GM12878 (cell line): ENCODE data around the gene ADGRB2.

Experiments
- CEBPB ChIP-seq, 2 experiments: fragments of 150-350 bp in 1 of 2; IDR thresholded peaks; 2 replicates each; pipeline ENCODE4 v1.6.1; 2012 to 2014; ENCODE audit warnings: low read depth in 2 of 2, low read length in 2 of 2, borderline replicate concordance in 1 of 2, inconsistent platforms in 1 of 2
- CHD2 ChIP-seq: IDR thresholded peaks from 2 replicates; pipeline ENCODE4 v1.6.1; 2011; ENCODE audit warnings: low read depth, low read length, improper control_type of control experiment, borderline replicate concordance
- EP300 ChIP-seq, 2 experiments: fragments of 150-350 bp in 1 of 2; IDR thresholded peaks; 2 replicates each; pipeline ENCODE4 v1.6.1; 2011 to 2012; ENCODE audit warnings: low read depth in 2 of 2, low read length in 2 of 2, borderline replicate concordance in 1 of 2, improper control_type of control experiment in 1 of 2, inconsistent platforms in 1 of 2; ENCODE audit not compliant: control insufficient read depth in 1 of 2
- IRF4 ChIP-seq: IDR thresholded peaks from 2 replicates; pipeline ENCODE4 v1.6.1; 2011; ENCODE audit warnings: low read depth, low read length
- POLR2A ChIP-seq: IDR thresholded peaks from 2 replicates; pipeline ENCODE4 v1.6.1; 2011; ENCODE audit warnings: low read depth, mild to moderate bottlenecking, low read length
- SIN3A ChIP-seq: IDR thresholded peaks from 2 replicates; pipeline ENCODE4 v1.6.1; 2012; ENCODE audit warnings: low read depth, low read length, improper control_type of control experiment
- SMAD1 ChIP-seq: fragments of 450-650 bp; IDR thresholded peaks from 2 replicates; pipeline ENCODE4 v1.6.1; 2018; ENCODE audit warnings: mild to moderate bottlenecking, low read depth; ENCODE audit not compliant: partially characterized antibody
- TBL1XR1 ChIP-seq: IDR thresholded peaks from 2 replicates; pipeline ENCODE4 v1.6.1; 2012; ENCODE audit warnings: low read depth, low read length, improper control_type of control experiment
- TF ChIP-seq, protein P1 (sequence below): fragments of 450-650 bp; IDR thresholded peaks from 2 replicates; pipeline ENCODE4 v1.6.1; 2018; ENCODE audit warnings: borderline replicate concordance, mild to moderate bottlenecking; ENCODE audit not compliant: partially characterized antibody
- TF ChIP-seq, protein P2 (sequence below): IDR thresholded peaks from 2 replicates; pipeline ENCODE4 v1.6.1; 2012; ENCODE audit warnings: low read depth, low read length, improper control_type of control experiment
- TF ChIP-seq, protein P3 (sequence below), 3 experiments: IDR thresholded peaks in 2 of 3; conservative IDR thresholded peaks in 1 of 3; 2 replicates each; pipeline ENCODE4 v1.5.1; 2011; ENCODE audit warnings: low read depth in 3 of 3, low read length in 3 of 3, mild to moderate bottlenecking in 3 of 3, control low read depth in 2 of 3, moderate library complexity in 2 of 3, inconsistent platforms in 1 of 3, mixed read lengths in 1 of 3; ENCODE audit not compliant: control insufficient read depth in 2 of 3, insufficient read depth in 1 of 3; ENCODE audit errors: extremely low read depth in 1 of 3

DNA sequence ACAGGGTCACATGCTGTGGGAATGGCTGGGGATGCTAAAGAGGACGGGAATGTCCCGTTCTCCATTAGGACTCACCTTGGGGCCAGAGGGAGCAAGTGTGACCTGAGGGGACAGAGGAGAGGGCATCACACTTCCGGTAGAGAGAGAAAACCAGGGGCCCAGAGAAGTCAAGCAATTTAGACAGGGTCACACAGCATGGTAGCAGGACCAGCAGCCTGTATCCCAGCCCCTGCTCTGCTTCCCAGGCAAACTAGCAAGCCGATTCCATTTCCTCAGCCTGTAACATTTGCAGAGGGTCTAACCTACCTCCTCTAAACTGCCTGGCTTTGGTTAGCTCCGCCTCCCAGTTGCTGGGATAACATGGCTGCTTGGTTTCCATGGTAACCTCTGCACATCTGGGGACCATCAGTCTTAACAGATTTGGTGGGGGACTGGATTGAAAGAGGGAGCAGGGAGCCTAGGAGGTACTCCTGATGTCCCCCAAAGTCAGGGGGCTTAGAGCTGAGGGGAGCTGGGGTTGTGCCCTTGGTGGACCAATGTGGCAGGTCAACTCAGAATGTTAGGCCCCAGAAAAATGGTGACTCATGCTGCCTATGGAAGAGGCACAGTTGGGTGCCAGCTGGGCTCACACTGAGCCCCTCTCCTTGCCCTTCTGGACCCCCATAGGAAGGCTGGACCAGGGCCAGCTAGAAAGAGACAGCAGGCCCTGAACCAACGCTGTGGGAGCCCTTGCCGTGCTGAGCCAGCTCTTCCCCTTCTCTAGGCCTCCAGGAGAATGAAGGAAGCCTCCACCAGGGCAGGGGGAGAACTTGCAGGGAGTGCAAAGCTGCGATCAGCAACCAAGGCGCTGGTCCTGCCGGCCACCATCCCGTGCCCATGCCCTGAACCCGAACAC, 69.8 kb downstream of the ADGRB2 start:
- no peak for TF ChIP-seq SMAD1
- TF ChIP-seq, protein P1, sequence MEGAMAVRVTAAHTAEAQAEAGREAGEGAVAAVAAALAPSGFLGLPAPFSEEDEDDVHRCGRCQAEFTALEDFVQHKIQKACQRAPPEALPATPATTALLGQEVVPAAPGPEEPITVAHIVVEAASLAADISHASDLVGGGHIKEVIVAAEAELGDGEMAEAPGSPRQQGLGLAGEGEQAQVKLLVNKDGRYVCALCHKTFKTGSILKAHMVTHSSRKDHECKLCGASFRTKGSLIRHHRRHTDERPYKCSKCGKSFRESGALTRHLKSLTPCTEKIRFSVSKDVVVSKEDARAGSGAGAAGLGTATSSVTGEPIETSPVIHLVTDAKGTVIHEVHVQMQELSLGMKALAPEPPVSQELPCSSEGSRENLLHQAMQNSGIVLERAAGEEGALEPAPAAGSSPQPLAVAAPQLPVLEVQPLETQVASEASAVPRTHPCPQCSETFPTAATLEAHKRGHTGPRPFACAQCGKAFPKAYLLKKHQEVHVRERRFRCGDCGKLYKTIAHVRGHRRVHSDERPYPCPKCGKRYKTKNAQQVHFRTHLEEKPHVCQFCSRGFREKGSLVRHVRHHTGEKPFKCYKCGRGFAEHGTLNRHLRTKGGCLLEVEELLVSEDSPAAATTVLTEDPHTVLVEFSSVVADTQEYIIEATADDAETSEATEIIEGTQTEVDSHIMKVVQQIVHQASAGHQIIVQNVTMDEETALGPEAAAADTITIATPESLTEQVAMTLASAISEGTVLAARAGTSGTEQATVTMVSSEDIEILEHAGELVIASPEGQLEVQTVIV, result no peak
- no peak for TF ChIP-seq CHD2
- TF ChIP-seq, protein P2, sequence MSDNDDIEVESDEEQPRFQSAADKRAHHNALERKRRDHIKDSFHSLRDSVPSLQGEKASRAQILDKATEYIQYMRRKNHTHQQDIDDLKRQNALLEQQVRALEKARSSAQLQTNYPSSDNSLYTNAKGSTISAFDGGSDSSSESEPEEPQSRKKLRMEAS, result no peak
- TF ChIP-seq, protein P3, sequence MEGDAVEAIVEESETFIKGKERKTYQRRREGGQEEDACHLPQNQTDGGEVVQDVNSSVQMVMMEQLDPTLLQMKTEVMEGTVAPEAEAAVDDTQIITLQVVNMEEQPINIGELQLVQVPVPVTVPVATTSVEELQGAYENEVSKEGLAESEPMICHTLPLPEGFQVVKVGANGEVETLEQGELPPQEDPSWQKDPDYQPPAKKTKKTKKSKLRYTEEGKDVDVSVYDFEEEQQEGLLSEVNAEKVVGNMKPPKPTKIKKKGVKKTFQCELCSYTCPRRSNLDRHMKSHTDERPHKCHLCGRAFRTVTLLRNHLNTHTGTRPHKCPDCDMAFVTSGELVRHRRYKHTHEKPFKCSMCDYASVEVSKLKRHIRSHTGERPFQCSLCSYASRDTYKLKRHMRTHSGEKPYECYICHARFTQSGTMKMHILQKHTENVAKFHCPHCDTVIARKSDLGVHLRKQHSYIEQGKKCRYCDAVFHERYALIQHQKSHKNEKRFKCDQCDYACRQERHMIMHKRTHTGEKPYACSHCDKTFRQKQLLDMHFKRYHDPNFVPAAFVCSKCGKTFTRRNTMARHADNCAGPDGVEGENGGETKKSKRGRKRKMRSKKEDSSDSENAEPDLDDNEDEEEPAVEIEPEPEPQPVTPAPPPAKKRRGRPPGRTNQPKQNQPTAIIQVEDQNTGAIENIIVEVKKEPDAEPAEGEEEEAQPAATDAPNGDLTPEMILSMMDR (IDR thresholded peaks at IDR 0.05 in 2 of 3, conservative IDR thresholded peaks at IDR 0.05 in 1 of 3; ENCODE audit: control insufficient read depth in 2 of 3, extremely low read depth in 1 of 3, insufficient read depth in 1 of 3, low read depth in 3 of 3, low read length in 3 of 3), result no peak
- TF ChIP-seq POLR2A, result no peak
- no peak for TF ChIP-seq SIN3A
- TF ChIP-seq IRF4, result no peak
- TF ChIP-seq EP300 (IDR thresholded peaks at IDR 0.05; ENCODE audit: borderline replicate concordance in 1 of 2, control insufficient read depth in 1 of 2, low read depth in 2 of 2, low read length in 2 of 2), result no peak
- TF ChIP-seq TBL1XR1, result no peak
- no peak for TF ChIP-seq CEBPB (IDR thresholded peaks at IDR 0.05; ENCODE audit: borderline replicate concordance in 1 of 2, low read depth in 2 of 2, low read length in 2 of 2)
